Endothelial cell of umbilical vein (primary cell): ENCODE measurements around the gene USP46. TPM values are rescaled to one million over a fixed set of nuclear protein-coding genes. Genes with fewer than 3 reads are reported as not detected.

Source experiments
- BruUV-seq: library from RNA; stranded (reverse); fragments of 400-500 nt; replicated peaks from 2 replicates; lab custom pipeline; 2021; lab: Mats Ljungman, UMichigan
- CTCF ChIA-PET: fragments of 300-600, 350-600 bp; sonication (Branson Sonifier 250); formaldehyde crosslinking; loops from one replicate; lab custom pipeline; 2021; ENCODE audit warnings: antibody characterized with exemption, inconsistent platforms; lab: Charles Lee
- POLR2A ChIA-PET: fragments of 300-600, 350-600 bp; sonication (Branson Sonifier 250); formaldehyde crosslinking; loops from one replicate; lab custom pipeline; 2021; ENCODE audit warnings: antibody characterized with exemption, inconsistent platforms; lab: Charles Lee
- DNase-seq: peaks from one replicate; pipeline ENCODE4 v3.0.0-alpha.2; 2011; ENCODE audit warnings: low read depth, low spot score
- FAIRE-seq: peaks from 2 replicates; lab custom pipeline; 2011; peaks lifted over from hg19 to GRCh38; lab: Jason Lieb, UNC
- H2AFZ ChIP-seq: 2 replicates; pipeline ENCODE4 v1.6.0; 2012; ENCODE audit warnings: low read depth, low read length, control low read depth, inconsistent platforms
- H3K27ac ChIP-seq: 2 replicates; pipeline ENCODE4 v1.5.1; 2011; ENCODE audit warnings: low read depth, mild to moderate bottlenecking, control low read depth, low read length, moderate library complexity; ENCODE audit not compliant: insufficient read depth
- H3K27me3 ChIP-seq, 2 experiments: 2 replicates each; pipeline versions ENCODE4 v1.6.0 to v1.6.1; 2011; ENCODE audit warnings: low read length in 2 of 2, mixed read lengths in 1 of 2; ENCODE audit not compliant: control insufficient read depth in 2 of 2, insufficient read depth in 2 of 2
- H3K36me3 ChIP-seq, 2 experiments: 2 replicates in 1 of 2; 3 replicates in 1 of 2; pipeline ENCODE4 v1.5.1; 2011; ENCODE audit warnings: low read length in 2 of 2, mild to moderate bottlenecking in 1 of 2, moderate library complexity in 1 of 2; ENCODE audit not compliant: control insufficient read depth in 2 of 2, insufficient read depth in 2 of 2; ENCODE audit errors: extremely low read depth in 1 of 2
- H3K4me1 ChIP-seq: 3 replicates; pipeline ENCODE4 v1.5.1; 2011; ENCODE audit warnings: mild to moderate bottlenecking, low read length; ENCODE audit not compliant: control insufficient read depth, insufficient read depth; ENCODE audit errors: extremely low read depth
- H3K4me2 ChIP-seq: 2 replicates; pipeline ENCODE4 v1.6.1; 2011; ENCODE audit warnings: low read length, control low read depth, mixed read lengths; ENCODE audit not compliant: insufficient read depth
- H3K4me3 ChIP-seq, 3 experiments: fragments of 200-600 bp in 1 of 3; sonication (generic), shearing (Covaris generic) in 1 of 3; replicated peaks in 1 of 3; 2 replicates each; pipeline ENCODE4 v1.5.1; 2011 to 2016; ENCODE audit warnings: control low read depth in 3 of 3, low read length in 3 of 3, mild to moderate bottlenecking in 2 of 3, inconsistent platforms in 1 of 3, low read depth in 1 of 3, moderate library complexity in 1 of 3; ENCODE audit not compliant: insufficient read depth in 1 of 3
- H3K79me2 ChIP-seq: 2 replicates; pipeline ENCODE4 v1.6.0; 2012; ENCODE audit warnings: low read length, inconsistent platforms; ENCODE audit not compliant: control insufficient read depth, insufficient read depth
- H3K9ac ChIP-seq: replicated peaks from 2 replicates; pipeline ENCODE3; 2011; ENCODE audit warnings: low read length, control low read depth; ENCODE audit not compliant: insufficient read depth; ENCODE audit errors: extremely low read depth
- H3K9me1 ChIP-seq: replicated peaks from 3 replicates; pipeline ENCODE4 v1.6.0; 2011; ENCODE audit warnings: mild to moderate bottlenecking, low read length; ENCODE audit not compliant: control insufficient read depth, insufficient read depth; ENCODE audit errors: extremely low read depth
- H3K9me3 ChIP-seq: replicated peaks from 2 replicates; pipeline ENCODE4 v1.5.1; 2012; ENCODE audit warnings: low read length, inconsistent platforms; ENCODE audit not compliant: control insufficient read depth, insufficient read depth
- H4K20me1 ChIP-seq: replicated peaks from 2 replicates; pipeline ENCODE3; 2011; ENCODE audit warnings: mild to moderate bottlenecking, low read length; ENCODE audit not compliant: control insufficient read depth, insufficient read depth; ENCODE audit errors: extremely low read depth
- CTCF ChIP-seq, 2 donors: IDR thresholded peaks; 1 replicate in 1 of 2; 2 replicates in 1 of 2; pipeline ENCODE4 v1.5.1; 2011; ENCODE audit warnings: low read length in 2 of 2, mild to moderate bottlenecking in 2 of 2, moderate library complexity in 2 of 2, control low read depth in 1 of 2, inconsistent platforms in 1 of 2, low read depth in 1 of 2; ENCODE audit not compliant: insufficient read depth in 1 of 2; ENCODE audit errors: extremely low read depth in 1 of 2
- EZH2 ChIP-seq: IDR thresholded peaks from 2 replicates; pipeline ENCODE4 v1.6.1; 2012; ENCODE audit warnings: borderline replicate concordance, low read depth, mild to moderate bottlenecking, moderate library complexity, low read length, inconsistent platforms; ENCODE audit not compliant: severe bottlenecking
- FOS ChIP-seq: IDR thresholded peaks from 2 replicates; pipeline ENCODE4 v1.6.1; 2011; ENCODE audit warnings: mild to moderate bottlenecking, low read length, moderate library complexity, borderline replicate concordance; ENCODE audit not compliant: insufficient read depth
- GATA2 ChIP-seq: IDR thresholded peaks from 2 replicates; pipeline ENCODE4 v1.7.0; 2011; ENCODE audit warnings: low read depth, mild to moderate bottlenecking, moderate library complexity, mixed read lengths, low read length; ENCODE audit not compliant: insufficient read length, insufficient read depth
- MAX ChIP-seq: IDR thresholded peaks from 2 replicates; pipeline ENCODE4 v1.6.1; 2011; ENCODE audit not compliant: insufficient read depth, insufficient read length
- MYC ChIP-seq: IDR thresholded peaks from one replicate; pipeline ENCODE4 v1.6.1; 2011; ENCODE audit warnings: mild to moderate bottlenecking, low read depth, low read length
- POLR2A ChIP-seq: IDR thresholded peaks from 2 replicates; pipeline ENCODE4 v1.6.1; 2012; ENCODE audit warnings: low read depth, mild to moderate bottlenecking, control low read depth, low read length
- dilution Hi-C: fragments of 300-500 bp; cut with MboI; formaldehyde crosslinking; loops from one replicate; pipeline ENCODE4 v1.15.0; 2019; ENCODE audit warnings: low sequenced_read_pairs; ENCODE audit not compliant: extremely low pct_ligation_motif_present
- intact Hi-C: fragments of 100-400 bp; cut with micrococcal nuclease; formaldehyde crosslinking; loops from one replicate; pipeline ENCODE4 v1.10.0; 2022
- polyA plus RNA-seq, 4 experiments: library from polyadenylated mRNA; depleted of rRNA in 3 of 4; stranded (reverse) in 3 of 4; unstranded in 1 of 4; fragments of >200 nt; gene quantifications; 2 replicates each; pipeline versions ENCODE4 v1.2.1 to v1.2.3, GENCODE V29; 2011 to 2012; ENCODE audit warnings: missing spikeins in 1 of 4
- total RNA-seq: library from RNA; stranded (reverse); gene quantifications from 2 replicates; pipeline ENCODE4 v1.2.3, GENCODE V29; 2021

Gene USP46
- total and polyA plus RNA-seq, 2 donors (not counting 3 experiments of a cell fraction or from before 2014, with no cell fraction given) = 5.2 to 23.7 TPM

GRCh38 chr4:52670121-52670520 lies 11.0 kb upstream of the USP46 start:
- Histone ChIP-seq H3K9me3 (no peaks in the 10 kb centered on the region), H3K4me3 (no peak overlapping the region), H3K27ac (no peak overlapping the region), H4K20me1 (no peaks in the 10 kb centered on the region), H3K27me3 (peaks cover 6 to 7% of the 10 kb centered on the region in 2 experiments), H2AFZ (no peak overlapping the region), H3K4me1 (no peaks in the 10 kb centered on the region), H3K4me2 (no peak overlapping the region), H3K9ac (no peak overlapping the region), H3K79me2 (no peaks in the 10 kb centered on the region), H3K36me3 (no peaks in the 10 kb centered on the region), H3K9me1 (no peaks in the 10 kb centered on the region)
- TF ChIP-seq POLR2A = no peak
- TF ChIP-seq MAX = no peak
- no peak for TF ChIP-seq EZH2
- no peak for TF ChIP-seq CTCF (IDR thresholded peaks at IDR 0.05; ENCODE audit: extremely low read depth in 1 of 2, insufficient read depth in 1 of 2, low read depth in 1 of 2, low read length in 2 of 2)
- intact Hi-C loops = no loop called here
- FAIRE-seq (no peak), DNase-seq (no peak)
- CTCF ChIA-PET = interaction anchor here (1.1 to 1.5 kb wide), 3 partner anchors 125 to 313 kb away, joined by 3 to 7 read pairs (median 6); no protein-coding TSS in a partner anchor
- no TSS peak for BruUV-seq
- POLR2A ChIA-PET = no interaction called here
- dilution Hi-C loops = no loop called here

- TF ChIP-seq MYC = no peak
- TF ChIP-seq CTCF (IDR thresholded peaks at IDR 0.05; ENCODE audit: extremely low read depth in 1 of 2, insufficient read depth in 1 of 2, low read depth in 1 of 2, low read length in 2 of 2) = peak in 1 of 2 donors; percentile 9
- no peak for TF ChIP-seq GATA2
- TF ChIP-seq FOS = no peak
- TF ChIP-seq MAX = no peak
- Histone ChIP-seq H3K4me1 (peaks cover 4% of the 10 kb centered on the region), H3K79me2 (no peaks in the 10 kb centered on the region), H3K4me2 (no peak overlapping the region), H3K4me3 (no peak overlapping the region), H3K27me3 (peaks cover 6% of the 10 kb centered on the region in 2 experiments), H3K9me1 (no peaks in the 10 kb centered on the region), H3K36me3 (peaks cover 0 to 2% of the 10 kb centered on the region in 2 experiments), H4K20me1 (no peaks in the 10 kb centered on the region), H3K9me3 (no peaks in the 10 kb centered on the region), H2AFZ (no peak overlapping the region), H3K27ac (no peak overlapping the region), H3K9ac (no peak overlapping the region)
- ChIA-PET CTCF (interaction anchor here (0.9 to 2.9 kb wide), 3 partner anchors 78 to 289 kb away, joined by 7 to 38 read pairs (median 23); no protein-coding TSS in a partner anchor), POLR2A (no interaction called here)
- DNase-seq (peak; percentile 47), FAIRE-seq (peak; percentile 26)
- dilution Hi-C loops = no loop called here
- BruUV-seq = no TSS peak
- intact Hi-C loops = loop anchor here (2.0 kb wide), 1 partner anchor 121 kb away; no protein-coding TSS in a partner anchor
Measured at GRCh38 chr4:52665592-52665991, 6.5 kb upstream of the USP46 start.
